Stomach smooth muscle (tissue), 2 donors: ENCODE measurements around the gene HNRNPLL.
"Not testable (repeated sequence)": the region's sequence is repeated elsewhere in the genome, so short reads cannot be mapped to it uniquely, and the experiment has no call there.

ENCODE experiments used
- H3K27ac ChIP-seq: one replicate; pipeline ENCODE4 v1.7.0; 2013; ENCODE audit warnings: mild to moderate bottlenecking, low read length, inconsistent platforms
- H3K27me3 ChIP-seq, 2 donors: one replicate each; pipeline ENCODE4 v1.7.0; 2013; ENCODE audit warnings: low read length in 2 of 2; ENCODE audit not compliant: insufficient read depth in 2 of 2, control insufficient read depth in 1 of 2
- H3K36me3 ChIP-seq, 2 donors: one replicate each; pipeline ENCODE4 v1.7.0; 2013; ENCODE audit warnings: low read length in 2 of 2; ENCODE audit not compliant: control insufficient read depth in 2 of 2, insufficient read depth in 2 of 2
- H3K4me1 ChIP-seq: one replicate; pipeline ENCODE4 v1.7.0; 2013; ENCODE audit warnings: low read length; ENCODE audit not compliant: control insufficient read depth, insufficient read depth
- H3K4me3 ChIP-seq, 2 donors: one replicate each; pipeline ENCODE4 v1.7.0; 2013; ENCODE audit warnings: low read length in 2 of 2
- H3K9ac ChIP-seq, 2 donors: one replicate each; pipeline ENCODE4 v1.7.0; 2013; ENCODE audit warnings: low read length in 2 of 2, mild to moderate bottlenecking in 1 of 2
- H3K9me3 ChIP-seq, 2 donors: one replicate each; pipeline ENCODE4 v1.7.0; 2013; ENCODE audit warnings: low read length in 2 of 2; ENCODE audit not compliant: control insufficient read depth in 2 of 2
- donor health status: healthy.
- donor health status: Pancreatic carcinoma.

The HNRNPLL gene

GRCh38 chr2:38602732-38603401, at the start of gene HNRNPLL:
TSS of gene HNRNPLL (minus strand) at chr2:38602928. CDS start at chr2:38602626, 302 bp downstream.
- Histone ChIP-seq H3K36me3 (no peaks in the 10 kb centered on the region), H3K4me1 (peaks cover 13% of the 10 kb centered on the region), H3K27me3 (no peaks in the 10 kb centered on the region), H3K9ac (peak within 1 kb of the TSS; percentile 86 to 91), H3K4me3 (peak within 1 kb of the TSS; percentile 85 to 90), H3K9me3 (no peaks in the 10 kb centered on the region), H3K27ac (peak within 1 kb of the TSS; percentile 96)

GRCh38 chr2:38650717-38651116, 48.0 kb upstream of the HNRNPLL start:
- no peaks in the 10 kb centered on the region for H3K36me3 ChIP-seq
- H3K27me3 ChIP-seq: no peaks in the 10 kb centered on the region
- no peaks in the 10 kb centered on the region for H3K9me3 ChIP-seq
- H3K9ac ChIP-seq: no peak overlapping the region
- H3K4me1 ChIP-seq: no peaks in the 10 kb centered on the region
- no peak overlapping the region for H3K4me3 ChIP-seq
- no peak overlapping the region for H3K27ac ChIP-seq

GRCh38 chr2:38650012-38650411, 47.3 kb upstream of the HNRNPLL start:
- Histone ChIP-seq H3K4me1 (no peaks in the 10 kb centered on the region), H3K4me3 (no peak overlapping the region), H3K9ac (no peak overlapping the region), H3K27ac (no peak overlapping the region), H3K36me3 (no peaks in the 10 kb centered on the region), H3K9me3 (no peaks in the 10 kb centered on the region), H3K27me3 (no peaks in the 10 kb centered on the region)

GRCh38 chr2:38649176-38649728, 46.5 kb upstream of the HNRNPLL start:
- Histone ChIP-seq H3K27ac (no peak overlapping the region), H3K27me3 (no peaks in the 10 kb centered on the region), H3K4me1 (no peaks in the 10 kb centered on the region), H3K9ac (no peak overlapping the region), H3K4me3 (no peak overlapping the region), H3K36me3 (no peaks in the 10 kb centered on the region), H3K9me3 (no peaks in the 10 kb centered on the region)

- Histone ChIP-seq H3K4me3 (no peak overlapping the region), H3K27me3 (no peaks in the 10 kb centered on the region), H3K9me3 (no peaks in the 10 kb centered on the region), H3K9ac (no peak overlapping the region), H3K27ac (no peak overlapping the region), H3K4me1 (no peaks in the 10 kb centered on the region), H3K36me3 (no peaks in the 10 kb centered on the region)
These were observed 45.5 kb upstream of the HNRNPLL start for GRCh38 chr2:38648107-38648761.

- H3K36me3 ChIP-seq, H3K27ac ChIP-seq, H3K4me3 ChIP-seq, H3K9me3 ChIP-seq, H3K27me3 ChIP-seq, H3K4me1 ChIP-seq, H3K9ac ChIP-seq: not testable (repeated sequence)
These were observed 41.2 kb upstream of the HNRNPLL start for GRCh38 chr2:38643683-38644511.

GRCh38 chr2:38643021-38643671, 40.4 kb upstream of the HNRNPLL start:
- no peaks in the 10 kb centered on the region for H3K4me1 ChIP-seq
- no peak overlapping the region for H3K27ac ChIP-seq
- H3K9ac ChIP-seq: no peak overlapping the region
- H3K4me3 ChIP-seq: no peak overlapping the region
- H3K9me3 ChIP-seq: no peaks in the 10 kb centered on the region
- no peaks in the 10 kb centered on the region for H3K27me3 ChIP-seq
- no peaks in the 10 kb centered on the region for H3K36me3 ChIP-seq

- not testable (repeated sequence) for H3K27ac ChIP-seq, H3K36me3 ChIP-seq, H3K9me3 ChIP-seq
These were observed 39.8 kb upstream of the HNRNPLL start for GRCh38 chr2:38642373-38643017.

GRCh38 chr2:38636069-38636468, 33.3 kb upstream of the HNRNPLL start:
- no peak overlapping the region for H3K9ac ChIP-seq
- no peaks in the 10 kb centered on the region for H3K36me3 ChIP-seq
- H3K4me3 ChIP-seq: no peak overlapping the region
- H3K4me1 ChIP-seq: no peaks in the 10 kb centered on the region
- no peaks in the 10 kb centered on the region for H3K9me3 ChIP-seq
- no peak overlapping the region for H3K27ac ChIP-seq
- H3K27me3 ChIP-seq: no peaks in the 10 kb centered on the region

More at GRCh38 chr2:38642373-38643017, 39.8 kb upstream of the HNRNPLL start:
- H3K4me1 ChIP-seq, H3K27me3 ChIP-seq, H3K9ac ChIP-seq, H3K4me3 ChIP-seq: not testable (repeated sequence)

GRCh38 chr2:38635139-38635538, 32.4 kb upstream of the HNRNPLL start:
- no peaks in the 10 kb centered on the region for H3K9me3 ChIP-seq
- no peaks in the 10 kb centered on the region for H3K4me1 ChIP-seq

More at GRCh38 chr2:38635139-38635538, 32.4 kb upstream of the HNRNPLL start:
- H3K27me3 ChIP-seq: no peaks in the 10 kb centered on the region
- no peaks in the 10 kb centered on the region for H3K36me3 ChIP-seq
- no peak overlapping the region for H3K9ac ChIP-seq
- no peak overlapping the region for H3K27ac ChIP-seq
- no peak overlapping the region for H3K4me3 ChIP-seq
